ENCODE measurements around the gene SPOCD1.

- TF ChIP-seq CTCF (IDR thresholded peaks at IDR 0.05) (no peak), EP300 (IDR thresholded peaks at IDR 0.05) (no peak)
Measured at GRCh38 chr1:31799196-31799894, 16.5 kb downstream of the SPOCD1 start.

All from tibial nerve (tissue), 4 donors.